NCI-H524 (cell line): ENCODE measurements around the gene ANKMY2.
A peak's percentile ranks its signal among the peaks of the same experiment; 100 is the strongest.
"Not testable (repeated sequence)": the region's sequence is repeated elsewhere in the genome, so short reads cannot be mapped to it uniquely, and the experiment has no call there.

Experiments used
- DNase-seq, 2 experiments: peaks; one replicate each; lab custom pipeline; 2025; lab: John Stamatoyannopoulos, UW

The ANKMY2 gene

DNA sequence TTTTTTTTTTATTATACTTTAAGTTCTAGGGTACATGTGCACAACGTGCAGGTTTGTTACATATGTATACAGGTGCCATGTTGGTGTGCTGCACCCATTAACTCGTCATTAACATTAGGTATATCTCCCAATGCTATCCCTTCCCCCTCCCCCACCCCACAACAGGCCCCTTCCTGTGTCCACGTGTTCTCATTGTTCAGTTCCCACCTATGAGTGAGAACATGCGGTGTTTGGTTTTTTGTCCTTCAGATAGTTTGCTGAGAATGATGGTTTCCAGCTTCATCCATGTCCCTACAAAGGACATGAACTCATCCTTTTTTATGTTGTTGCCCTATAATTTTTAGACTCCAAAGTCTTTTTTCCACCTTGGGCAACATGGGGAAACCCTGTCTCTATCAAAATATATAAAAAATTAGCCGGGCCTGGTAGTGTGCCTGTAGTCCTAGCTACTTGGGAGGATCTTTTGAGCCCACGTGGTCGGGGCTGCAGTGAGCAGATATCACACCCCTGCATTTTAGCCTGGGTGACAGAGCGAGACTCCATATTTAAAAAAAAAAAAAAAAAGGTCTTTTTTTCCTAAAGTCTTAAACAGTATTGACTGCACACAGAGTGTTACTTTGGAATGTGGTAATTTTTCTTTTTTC, 14.4 kb upstream of the ANKMY2 start:
- DNase-seq = not testable (repeated sequence)

GRCh38 chr7:16657656-16658279, 12.2 kb upstream of the ANKMY2 start:
- DNase-seq = peak; percentile 19 to 63

GRCh38 chr7:16656141-16656540, 10.6 kb upstream of the ANKMY2 start:
- DNase-seq = no peak

DNA sequence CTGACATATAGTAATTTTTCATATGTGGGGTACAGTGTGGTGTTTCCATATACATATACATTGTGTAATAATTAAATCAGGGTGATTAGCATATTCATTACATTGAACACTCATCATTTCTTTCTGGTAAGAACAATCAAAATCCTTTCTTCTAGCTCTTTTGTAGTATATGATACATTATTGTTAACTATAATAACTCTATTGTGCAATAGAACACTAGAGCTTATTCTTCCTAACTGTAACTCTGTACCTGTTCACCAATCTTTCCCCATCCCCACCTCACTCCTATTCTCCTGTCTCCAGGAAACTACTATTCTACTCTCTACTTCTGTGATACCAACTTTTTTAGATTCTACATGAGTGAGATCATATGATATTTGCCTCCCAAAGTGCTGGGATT, 9.8 kb upstream of the ANKMY2 start:
- DNase-seq = no peak

DNA sequence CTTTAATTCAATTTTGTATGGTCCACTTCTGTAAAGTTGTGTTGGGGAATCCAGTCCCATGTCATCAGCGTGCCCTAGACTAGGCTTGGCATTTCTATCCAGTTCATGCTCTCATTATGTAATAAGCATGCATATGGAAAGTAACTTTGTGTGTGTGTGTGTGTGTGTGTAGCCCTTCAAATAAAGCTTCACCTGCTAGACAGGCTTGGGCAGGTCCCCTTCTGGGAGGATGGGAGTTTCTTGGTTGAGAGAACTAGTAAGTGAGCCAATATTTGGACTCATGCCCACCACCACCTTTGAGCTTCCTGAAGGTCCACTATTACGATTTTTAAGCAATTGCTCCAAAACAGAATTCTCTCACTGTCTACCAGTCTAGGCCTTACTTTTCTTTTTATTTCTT, 7.3 kb upstream of the ANKMY2 start:
- DNase-seq = no peak

- no peak for DNase-seq
Observed at GRCh38 chr7:16652240-16652583, 6.7 kb upstream of the ANKMY2 start.

DNA sequence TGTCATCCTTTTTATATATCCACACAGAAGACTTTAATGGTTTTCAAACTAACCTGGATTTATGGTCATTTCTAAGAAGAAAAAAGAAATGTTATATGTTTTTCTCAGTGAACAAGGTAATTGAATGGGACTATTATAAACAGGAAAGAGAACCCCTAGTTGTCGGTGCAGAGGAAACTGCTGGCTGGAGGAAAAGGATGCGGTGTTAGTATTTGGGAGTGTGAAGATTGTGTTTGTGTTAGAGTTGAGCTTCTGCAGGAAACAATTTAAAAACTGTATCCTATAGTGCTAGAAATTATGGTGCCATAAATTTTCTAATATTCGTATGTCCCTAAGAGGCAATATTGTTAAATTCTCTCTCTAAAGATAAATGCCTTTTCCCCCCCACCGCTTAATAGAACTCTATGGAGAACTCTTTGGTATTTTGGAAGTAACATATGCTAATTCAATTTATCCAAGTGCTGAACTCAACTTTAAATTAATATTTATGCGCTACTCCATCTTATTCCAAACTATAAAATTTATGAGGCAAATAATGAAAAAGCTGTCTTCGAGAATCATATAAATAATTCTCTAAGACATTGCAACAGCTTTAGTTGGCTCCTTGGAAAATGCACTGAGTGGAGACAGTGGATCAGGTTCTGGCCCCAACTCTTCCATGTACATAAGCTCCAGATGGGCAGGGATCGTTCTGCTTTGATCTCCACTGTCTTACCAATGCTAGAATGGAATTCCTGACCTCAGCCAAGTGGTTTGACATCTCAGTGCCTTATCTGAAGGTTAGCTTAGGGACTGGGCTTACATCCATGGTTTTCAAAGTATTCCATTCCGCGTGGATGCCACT, 6.1 kb upstream of the ANKMY2 start:
- DNase-seq = no peak

DNA sequence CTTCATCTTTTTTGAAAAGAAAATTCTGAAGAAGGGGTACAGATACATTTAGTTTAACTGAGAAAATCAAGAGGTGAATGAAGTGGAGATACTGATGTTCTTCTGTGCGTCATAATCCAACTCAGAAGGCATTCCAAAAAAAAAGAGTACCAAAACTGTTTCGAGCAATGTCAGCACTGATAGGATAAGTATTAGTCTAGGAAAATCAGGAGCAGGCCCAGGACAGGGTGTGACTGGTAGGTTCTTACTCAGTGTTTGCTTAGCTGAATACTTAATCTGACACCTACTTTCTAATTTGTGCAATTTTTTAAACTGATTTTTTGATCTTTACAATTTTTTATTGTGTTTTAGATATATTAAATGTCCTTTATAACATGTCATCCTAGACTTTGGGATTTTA, 4.7 kb upstream of the ANKMY2 start:
- DNase-seq = no peak

DNA sequence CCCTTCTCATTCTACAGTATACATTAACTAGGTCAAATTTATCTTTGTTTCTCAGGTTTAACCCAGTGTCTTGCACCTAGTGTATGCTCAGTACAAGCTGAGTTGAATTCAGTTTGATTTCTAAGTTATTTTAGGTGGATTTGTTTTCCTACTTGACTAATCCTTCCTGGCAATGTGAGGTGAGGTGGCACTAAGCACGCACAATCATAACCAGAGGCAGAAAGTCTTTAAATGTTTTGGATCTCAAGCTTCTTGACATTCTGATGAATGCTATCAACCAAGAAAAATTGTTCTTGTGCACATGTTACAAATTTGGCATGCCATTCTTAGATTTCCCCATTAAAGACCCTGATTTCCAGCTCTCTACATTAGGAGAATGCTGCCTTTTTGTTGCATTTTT, 3.6 kb upstream of the ANKMY2 start:
- no peak for DNase-seq

GRCh38 chr7:16648551-16648950, 3.0 kb upstream of the ANKMY2 start:
- no peak for DNase-seq

- peak in 1 of 2 experiments; percentile 26 for DNase-seq
Observed at GRCh38 chr7:16647435-16647960, 1.9 kb upstream of the ANKMY2 start.

DNA sequence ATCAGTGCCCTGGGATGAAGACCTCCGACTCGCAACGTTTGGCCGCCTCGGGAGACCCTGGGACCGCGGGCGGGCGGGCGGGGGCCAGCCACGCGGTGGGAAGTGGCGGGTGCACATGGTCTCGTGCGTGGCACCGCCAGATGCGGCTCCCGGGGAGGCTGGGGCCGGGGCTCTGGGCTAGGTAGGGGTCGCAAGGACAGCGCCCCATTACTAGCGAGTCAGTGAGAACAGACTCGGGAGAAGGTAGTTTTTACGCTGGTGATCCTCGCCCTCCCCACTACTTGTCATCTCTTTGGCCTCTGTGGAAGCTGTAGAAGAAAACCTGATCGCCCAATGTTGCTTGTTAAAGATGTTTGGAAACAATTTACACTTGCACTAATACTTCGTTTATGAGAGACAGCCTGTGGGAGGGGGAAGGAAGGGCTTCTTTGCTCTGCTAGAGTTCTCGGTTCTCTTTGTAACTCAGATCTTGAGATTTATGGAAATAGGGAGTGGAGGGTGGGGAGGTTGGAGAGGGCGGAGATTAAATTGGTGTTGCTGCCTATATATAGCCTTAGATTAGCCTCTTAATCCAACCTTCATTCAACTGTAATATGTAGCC, 1.0 kb upstream of the ANKMY2 start:
- peak in 1 of 2 experiments; percentile 48 for DNase-seq

- peak in 1 of 2 experiments; percentile 50 for DNase-seq
Observed at GRCh38 chr7:16644636-16645592, 640 bp downstream of the ANKMY2 start.

GRCh38 chr7:16644157-16644556, 1.4 kb downstream of the ANKMY2 start:
- DNase-seq = no peak

DNA sequence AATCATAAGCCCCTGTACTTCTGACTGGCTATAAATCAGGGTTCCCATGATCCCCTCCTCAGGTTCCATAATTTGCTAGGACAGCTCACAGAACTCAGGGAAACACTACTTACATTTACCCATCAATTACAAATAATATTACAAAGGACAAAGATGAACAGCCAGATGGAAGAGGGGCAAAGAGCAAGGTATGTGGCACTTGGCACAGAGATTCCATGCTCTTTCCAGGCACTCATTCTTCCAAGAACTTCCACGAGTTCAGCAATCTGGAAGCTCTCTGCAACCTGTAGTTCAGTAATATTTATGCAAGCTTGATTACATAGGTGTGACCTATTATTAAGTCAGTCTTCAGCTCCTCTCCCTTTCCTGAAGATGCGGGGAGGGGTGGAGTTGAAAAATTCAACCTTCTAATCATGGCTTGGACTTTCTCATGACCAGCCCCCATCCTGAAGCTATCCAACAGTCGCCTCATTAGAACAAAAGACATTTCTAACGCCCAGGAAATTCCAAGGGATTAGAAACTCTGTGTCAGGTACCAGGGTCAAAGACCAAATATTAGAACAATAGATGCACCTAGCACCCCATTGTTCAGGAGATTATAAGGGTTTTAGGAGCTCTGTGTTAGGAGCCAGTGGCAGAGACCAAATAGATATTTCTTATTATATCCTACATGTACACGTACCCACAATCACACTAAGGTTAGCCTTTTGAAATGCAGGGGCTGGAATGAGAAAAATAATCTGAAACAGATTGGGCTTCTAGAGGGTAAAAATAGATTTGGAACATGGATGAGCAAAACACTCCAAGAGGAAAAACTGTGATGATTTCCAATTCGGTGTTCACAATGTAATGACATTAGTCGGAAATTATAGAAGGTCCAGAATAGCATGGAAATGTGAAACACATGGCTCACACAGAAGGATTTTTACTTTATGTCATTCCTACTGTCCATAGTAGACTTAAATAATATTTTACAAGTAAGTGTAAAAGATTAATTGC, 7.0 kb downstream of the ANKMY2 start:
- DNase-seq = no peak

GRCh38 chr7:16637379-16637778, 8.2 kb downstream of the ANKMY2 start:
- DNase-seq = no peak

DNA sequence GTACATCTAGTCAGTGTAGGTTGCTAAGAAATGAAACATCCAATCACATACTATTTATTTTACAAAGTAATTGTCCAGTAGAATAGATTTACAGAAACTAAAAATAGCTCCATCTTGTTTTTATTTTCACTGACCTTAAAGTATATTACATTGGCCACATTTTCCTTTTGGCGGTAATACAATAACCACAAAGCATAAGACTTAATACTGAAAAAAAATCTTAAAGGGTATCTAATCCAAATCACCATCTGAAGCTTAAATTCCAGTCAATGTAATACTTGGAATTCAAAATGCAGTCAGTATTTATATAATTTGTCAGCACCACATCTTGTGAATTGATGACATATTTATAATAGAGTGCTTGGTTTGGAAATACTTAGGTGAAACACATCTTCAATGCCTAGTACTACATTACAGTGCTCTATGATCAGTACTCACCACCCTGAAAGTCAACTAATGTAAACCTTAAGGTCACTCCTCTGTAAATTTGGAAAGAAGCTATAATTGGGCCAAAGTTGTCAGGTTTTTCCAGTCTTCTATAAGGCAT, 8.9 kb downstream of the ANKMY2 start:
- no peak for DNase-seq

DNA sequence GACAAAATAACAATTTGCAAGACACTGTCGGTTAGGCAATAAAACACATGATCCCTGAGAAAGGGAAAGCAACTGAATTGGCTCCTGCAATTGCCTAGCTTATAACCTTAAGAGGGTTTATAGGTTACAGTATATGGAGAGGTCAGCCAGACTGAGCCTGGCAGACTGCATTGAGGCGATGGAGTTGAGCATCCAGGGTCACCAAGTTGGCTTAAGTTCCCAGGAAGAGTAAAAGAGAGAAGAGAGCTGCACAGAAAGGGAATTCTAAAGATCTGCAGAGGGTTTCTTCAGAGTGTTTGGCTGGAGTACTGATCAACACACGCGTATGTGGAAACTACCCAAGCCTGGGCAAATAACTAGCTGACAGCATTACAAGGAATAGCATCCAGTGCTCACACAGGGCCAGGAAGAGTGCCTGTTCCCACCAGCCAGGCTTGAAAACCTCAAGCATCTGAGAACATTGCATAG, 11.2 kb downstream of the ANKMY2 start:
- no peak for DNase-seq

DNA sequence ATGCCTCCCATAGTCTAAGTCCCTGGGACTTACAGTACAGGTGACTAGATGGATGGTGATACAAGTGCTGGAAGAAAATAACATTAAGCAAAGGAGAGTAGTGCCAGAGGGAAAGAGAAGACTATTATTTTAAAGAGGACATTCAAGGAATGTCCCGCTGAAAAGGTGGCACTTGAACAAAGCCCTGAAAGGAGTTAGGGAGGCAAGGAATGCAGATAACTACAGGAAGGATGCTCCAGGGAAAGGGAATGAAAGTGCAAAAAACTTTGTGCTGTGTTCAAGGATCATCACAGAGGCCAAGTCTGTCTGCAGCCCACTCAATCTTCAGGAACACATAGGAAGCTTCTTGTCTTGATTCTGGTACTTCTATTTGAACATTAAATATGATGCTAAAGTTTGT, 14.9 kb downstream of the ANKMY2 start:
- DNase-seq = no peak

- DNase-seq = no peak
Observed at GRCh38 chr7:16627236-16627635, 18.3 kb downstream of the ANKMY2 start.
